Adrenal gland (tissue), 12 donors: Measurements from ENCODE around the gene DBNL. TPM values are rescaled to one million over a fixed set of nuclear protein-coding genes. Genes with fewer than 3 reads are reported as not detected.

ENCODE experiments used
- DNase-seq, 7 donors: peaks; one replicate each; pipeline ENCODE4 v3.0.0-alpha.2; 2019 to 2020
- H3K27ac ChIP-seq, 5 donors: fragments of 200-600 bp; sonication (generic) in 4 of 5; 1 replicate in 3 of 5; 2 replicates in 2 of 5; pipeline versions ENCODE4 v1.5.1 to v1.8.0; 2016 to 2020; ENCODE audit warnings: mild to moderate bottlenecking in 1 of 5
- H3K27me3 ChIP-seq: fragments of 200-600 bp; 2 replicates; pipeline ENCODE4 v1.8.0; 2021
- H3K36me3 ChIP-seq, 2 donors: fragments of 200-600 bp; replicated peaks in 1 of 2; 1 replicate in 1 of 2; 2 replicates in 1 of 2; pipeline versions ENCODE4 v1.5.1 to v1.8.0; 2018 to 2022
- H3K4me1 ChIP-seq, 2 donors: fragments of 200-600 bp; replicated peaks in 1 of 2; 1 replicate in 1 of 2; 2 replicates in 1 of 2; pipeline versions ENCODE4 v1.5.1 to v1.8.0; 2018 to 2021
- H3K4me3 ChIP-seq, 4 donors: fragments of 200-600 bp; sonication (generic) in 3 of 4; one replicate each; pipeline ENCODE4 v1.5.1; 2016 to 2018
- H3K9me3 ChIP-seq, 3 donors: fragments of 200-600 bp; sonication (generic) in 1 of 3; replicated peaks in 1 of 3; 1 replicate in 2 of 3; 2 replicates in 1 of 3; pipeline versions ENCODE4 v1.5.1 to v1.8.0; 2016 to 2021
- CTCF ChIP-seq, 6 experiments: fragments of 450-650 bp in 4 of 6; fragments of 200-600 bp in 2 of 6; sonication (generic) in 1 of 6; IDR thresholded peaks; 1 replicate in 5 of 6; 2 replicates in 1 of 6; pipeline versions ENCODE4 v1.5.1 to v1.8.0; 2016 to 2021; ENCODE audit warnings: antibody characterized with exemption in 6 of 6, mild to moderate bottlenecking in 2 of 6, moderate library complexity in 1 of 6
- POLR2A ChIP-seq, 2 donors: fragments of 450-650 bp; IDR thresholded peaks; one replicate each; pipeline ENCODE4 v1.6.1; 2017; ENCODE audit warnings: antibody characterized with exemption in 2 of 2, mild to moderate bottlenecking in 2 of 2, moderate library complexity in 1 of 2
- WGBS, 4 donors: extraction: QIAGEN DNeasy Blood & Tissue Kit in 2 of 4; methylation state at CpG; one replicate each; pipeline versions ENCODE4 v1.1.5 to v1.1.7; 2013 to 2017; 5-methylcytosine and 5-hydroxymethylcytosine counted together
- intact Hi-C, 2 donors: fragments of 100-400 bp; cut with DNase I; formaldehyde crosslinking; loops; one replicate each; pipeline versions ENCODE4 v1.14.1 to v1.15.0; 2022 to 2023
- polyA plus RNA-seq, 3 donors: library from polyadenylated mRNA; stranded (reverse); fragments of 200-250 nt in 2 of 3; fragments of 350-450 nt in 1 of 3; fragmentation: Illumina TruSeq in 1 of 3; extraction: RNeasy Lipid Tissue Mini Kit (QIAGEN cat#74804) in 1 of 3; gene quantifications; one replicate each; pipeline ENCODE4 v1.2.3, GENCODE V29; 2013 to 2014
- total RNA-seq, 9 donors: library from RNA; depleted of rRNA in 4 of 9; stranded (reverse); fragments of >200 nt in 4 of 9; fragments of 120-200 nt in 1 of 9; fragmentation: NEBNext Ultra II Directional in 1 of 9; extraction: Animal tissue kit (Norgen Biotek cat#: 25700) in 1 of 9; gene quantifications; one replicate each; pipeline versions ENCODE4 v1.1.0 to v1.2.4, GENCODE V29; 2013 to 2023
- donor health status: healthy with polysubstance abuse.
- donor health status: Bipolar disorder and iron deficiency.
- donor health status: DM: yes; HTN: yes; CAD: no.
- donor health status: DM: no; HTN: no; CAD: no.
- donor health status: DM: no; HTN: no; CAD: no.
- donor health status: DM: yes; HTN: yes; CAD: no.

The DBNL gene
- total and polyA plus RNA-seq, 12 donors = 46.2 to 145 (median 77.7) TPM

GRCh38 chr7:44096326-44096881 is 51.9 kb downstream of the DBNL start:
- Histone ChIP-seq H3K36me3 (no peaks in the 10 kb centered on the region), H3K4me3 (no peak overlapping the region), H3K27ac (no peak overlapping the region), H3K9me3 (no peaks in the 10 kb centered on the region), H3K4me1 (no peaks in the 10 kb centered on the region), H3K27me3 (no peaks in the 10 kb centered on the region)
- DNase-seq = no peak
- TF ChIP-seq CTCF (IDR thresholded peaks at IDR 0.05) = no peak
- intact Hi-C loops = no loop called here
- 81 to 98% (median 84%) methylated on average over 5 to 8 of the region's 8 CpGs for WGBS, 4 donors

- WGBS, 4 donors = 81 to 86% (median 85%) methylated on average over 8 to 9 of the region's 9 CpGs
- TF ChIP-seq POLR2A (IDR thresholded peaks at IDR 0.05) = no peak
- TF ChIP-seq CTCF (IDR thresholded peaks at IDR 0.05) = no peak
- Histone ChIP-seq H3K27me3 (no peaks in the 10 kb centered on the region), H3K4me1 (no peaks in the 10 kb centered on the region), H3K36me3 (no peaks in the 10 kb centered on the region), H3K9me3 (no peaks in the 10 kb centered on the region), H3K27ac (no peak overlapping the region), H3K4me3 (no peak overlapping the region)
- no peak for DNase-seq
- intact Hi-C loops = no loop called here
Observed at GRCh38 chr7:44097064-44097932, 52.8 kb downstream of the DBNL start.

DNA sequence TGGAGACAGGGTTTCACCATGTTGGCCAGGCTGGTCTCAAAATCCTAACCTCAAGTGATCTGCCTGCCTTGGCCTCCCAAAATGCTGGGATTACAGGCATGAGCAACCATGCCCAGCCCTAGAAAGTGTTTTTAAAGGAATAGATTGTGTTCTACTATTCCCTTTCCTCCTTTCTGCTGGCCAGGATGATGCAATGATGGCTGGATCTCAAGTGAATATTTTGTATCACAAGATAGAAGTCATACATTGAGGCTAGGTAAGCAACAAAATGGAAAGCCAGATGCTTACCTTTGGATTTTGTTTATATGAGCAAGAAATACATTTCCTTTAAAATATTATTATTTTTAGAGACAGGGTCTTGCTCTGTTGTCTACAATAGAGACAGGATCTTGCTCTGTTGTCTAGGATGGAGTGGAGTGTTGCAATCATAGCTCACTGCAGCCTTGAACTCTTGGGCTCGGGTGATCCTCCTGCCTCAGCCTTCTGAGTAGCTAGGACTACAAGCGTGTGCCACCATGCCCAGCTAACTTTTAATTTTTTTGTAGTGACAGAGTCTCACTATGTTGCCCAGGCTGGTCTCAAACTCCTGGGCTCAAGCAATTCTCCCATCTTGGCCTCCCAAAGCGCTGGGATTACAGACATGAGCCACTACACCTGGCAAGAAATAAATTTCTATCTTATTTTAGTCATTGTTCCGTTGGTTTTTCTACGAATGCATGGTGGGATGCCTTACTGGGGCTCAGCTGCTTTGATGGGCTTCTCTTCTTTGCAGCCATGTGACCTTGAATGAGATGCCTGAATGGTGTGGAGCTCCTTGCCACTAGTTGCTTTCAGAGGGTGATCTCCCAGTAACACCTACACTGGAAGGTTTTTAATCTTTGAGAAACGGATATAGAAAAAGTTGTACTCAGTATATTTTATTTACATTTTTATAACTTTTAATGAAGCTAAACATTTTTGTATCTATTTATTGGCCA is 53.9 kb downstream of the DBNL start:
- TF ChIP-seq CTCF (IDR thresholded peaks at IDR 0.05) (no peak), POLR2A (IDR thresholded peaks at IDR 0.05) (no peak)
- Histone ChIP-seq H3K9me3 (no peaks in the 10 kb centered on the region), H3K4me3 (no peak overlapping the region), H3K27ac (no peak overlapping the region), H3K36me3 (no peaks in the 10 kb centered on the region), H3K4me1 (no peaks in the 10 kb centered on the region), H3K27me3 (no peaks in the 10 kb centered on the region)
- 70 to 72% (median 72%) methylated on average over 6 of the region's 6 CpGs for WGBS, 4 donors
- intact Hi-C loops = no loop called here
- DNase-seq = no peak

DNA sequence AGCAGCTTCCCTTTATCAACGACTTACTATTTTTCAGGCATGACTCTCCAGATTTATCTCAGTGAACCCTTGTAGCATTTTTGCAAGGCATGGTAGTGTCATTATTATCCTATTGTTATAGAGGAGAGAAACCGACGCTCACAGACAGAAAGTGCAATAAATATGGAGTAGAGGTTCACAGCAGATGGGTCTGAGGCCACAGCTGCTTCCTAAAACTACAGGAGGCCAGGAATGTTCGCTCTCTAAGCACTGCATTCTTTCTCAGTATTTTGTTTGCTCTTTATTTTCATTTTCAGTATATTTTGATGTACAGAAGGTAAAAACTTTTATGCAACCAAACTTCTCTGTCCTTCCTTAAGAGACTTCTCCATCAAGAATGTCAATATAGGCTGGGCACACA is 55.2 kb downstream of the DBNL start:
- DNase-seq = no peak
- 47 to 61% (median 55%) methylated on average over 4 of the region's 4 CpGs for WGBS, 4 donors
- TF ChIP-seq POLR2A (IDR thresholded peaks at IDR 0.05) (no peak), CTCF (IDR thresholded peaks at IDR 0.05) (no peak)
- H3K4me1 ChIP-seq = no peaks in the 10 kb centered on the region
- H3K27ac ChIP-seq = peak overlapping the region in 1 of 5 donors; percentile 68
- H3K36me3 ChIP-seq = no peaks in the 10 kb centered on the region
- H3K9me3 ChIP-seq = no peaks in the 10 kb centered on the region
- H3K4me3 ChIP-seq = no peak overlapping the region
- intact Hi-C loops = no loop called here
- H3K27me3 ChIP-seq = no peaks in the 10 kb centered on the region
